ENCODE data around the gene MED13L. TPM values are rescaled to one million over a fixed set of nuclear protein-coding genes. Genes with fewer than 3 reads are reported as not detected.

MED13L gene
- total and polyA plus RNA-seq, 2 donors (not counting 1 experiment from before 2014, with no cell fraction given) = 56.5 to 97.3 TPM

DNA sequence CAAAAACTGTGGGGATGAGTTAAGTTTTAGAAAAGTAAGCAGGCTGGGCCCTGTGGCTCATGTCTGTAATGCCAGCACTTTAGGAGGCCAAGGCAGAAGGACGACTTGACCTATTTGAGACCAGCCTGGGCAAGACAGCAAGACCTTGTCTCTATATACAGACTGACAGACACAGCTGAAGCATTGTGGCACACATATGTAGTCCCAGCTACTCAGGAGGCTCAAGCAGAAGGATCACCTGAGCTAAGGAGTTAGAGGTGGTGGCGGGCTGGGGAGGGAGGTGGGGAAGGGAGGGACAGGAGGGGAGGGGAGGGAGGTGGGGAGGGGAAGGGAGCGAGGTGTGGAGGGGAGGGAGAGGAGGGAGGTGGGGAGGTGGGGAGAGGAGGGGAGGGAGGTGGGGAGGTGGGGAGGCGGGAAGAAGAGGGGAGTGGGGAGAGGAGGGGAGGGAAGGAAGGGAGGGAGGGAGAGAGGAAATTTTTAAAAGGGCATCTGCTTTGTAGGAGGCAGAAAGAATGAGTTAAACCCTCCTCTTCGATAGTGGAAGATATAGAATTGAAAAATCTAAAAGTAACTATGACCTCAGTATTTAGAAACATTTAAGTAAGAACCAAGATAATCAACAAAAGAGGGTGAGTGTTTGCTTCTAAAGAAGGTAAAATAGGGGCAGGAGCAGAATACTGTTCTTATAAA lies 30.9 kb downstream of the MED13L start:
- Histone ChIP-seq H2AFZ (ENCODE audit: low read length) (no peak overlapping the region), H4K20me1 (ENCODE audit: control insufficient read depth, extremely low read depth, insufficient read depth, low read length) (peaks cover 12% of the 10 kb centered on the region), H3K27me3 (ENCODE audit: control insufficient read depth, insufficient read depth, low read length) (no peaks in the 10 kb centered on the region), H3K4me2 (ENCODE audit: extremely low read depth, insufficient read depth, low read length) (no peak overlapping the region), H3K4me3 (replicated peaks in 1 of 4; ENCODE audit: control extremely low read depth in 1 of 4, insufficient read depth in 1 of 4, low read depth in 3 of 4, low read length in 4 of 4) (no peak overlapping the region), H3K9ac (ENCODE audit: insufficient read depth, low read length) (no peak overlapping the region), H3K4me1 (ENCODE audit: control insufficient read depth, extremely low read depth, insufficient read depth, low read length) (peaks cover 9% of the 10 kb centered on the region), H3K9me3 (ENCODE audit: control insufficient read depth, insufficient read depth, low read depth, low read length) (no peaks in the 10 kb centered on the region), H3K36me3 (ENCODE audit: control insufficient read depth, insufficient read depth, low read length) (no peaks in the 10 kb centered on the region), H3K27ac (ENCODE audit: insufficient read depth, low read length) (no peak overlapping the region), H3K79me2 (ENCODE audit: control insufficient read depth, insufficient read depth, low read length) (peaks cover 89% of the 10 kb centered on the region)
- DNase-seq (ENCODE audit: low read depth in 2 of 2) = no peak
- TF ChIP-seq, protein P1, sequence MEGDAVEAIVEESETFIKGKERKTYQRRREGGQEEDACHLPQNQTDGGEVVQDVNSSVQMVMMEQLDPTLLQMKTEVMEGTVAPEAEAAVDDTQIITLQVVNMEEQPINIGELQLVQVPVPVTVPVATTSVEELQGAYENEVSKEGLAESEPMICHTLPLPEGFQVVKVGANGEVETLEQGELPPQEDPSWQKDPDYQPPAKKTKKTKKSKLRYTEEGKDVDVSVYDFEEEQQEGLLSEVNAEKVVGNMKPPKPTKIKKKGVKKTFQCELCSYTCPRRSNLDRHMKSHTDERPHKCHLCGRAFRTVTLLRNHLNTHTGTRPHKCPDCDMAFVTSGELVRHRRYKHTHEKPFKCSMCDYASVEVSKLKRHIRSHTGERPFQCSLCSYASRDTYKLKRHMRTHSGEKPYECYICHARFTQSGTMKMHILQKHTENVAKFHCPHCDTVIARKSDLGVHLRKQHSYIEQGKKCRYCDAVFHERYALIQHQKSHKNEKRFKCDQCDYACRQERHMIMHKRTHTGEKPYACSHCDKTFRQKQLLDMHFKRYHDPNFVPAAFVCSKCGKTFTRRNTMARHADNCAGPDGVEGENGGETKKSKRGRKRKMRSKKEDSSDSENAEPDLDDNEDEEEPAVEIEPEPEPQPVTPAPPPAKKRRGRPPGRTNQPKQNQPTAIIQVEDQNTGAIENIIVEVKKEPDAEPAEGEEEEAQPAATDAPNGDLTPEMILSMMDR (conservative IDR thresholded peaks at IDR 0.05 in 1 of 2, IDR thresholded peaks at IDR 0.05 in 1 of 2; ENCODE audit: low read depth in 1 of 2, low read length in 2 of 2) = no peak
- no peak for TF ChIP-seq EZH2 (IDR thresholded peaks at IDR 0.05; ENCODE audit: low read length, missing control alignments)

DNA sequence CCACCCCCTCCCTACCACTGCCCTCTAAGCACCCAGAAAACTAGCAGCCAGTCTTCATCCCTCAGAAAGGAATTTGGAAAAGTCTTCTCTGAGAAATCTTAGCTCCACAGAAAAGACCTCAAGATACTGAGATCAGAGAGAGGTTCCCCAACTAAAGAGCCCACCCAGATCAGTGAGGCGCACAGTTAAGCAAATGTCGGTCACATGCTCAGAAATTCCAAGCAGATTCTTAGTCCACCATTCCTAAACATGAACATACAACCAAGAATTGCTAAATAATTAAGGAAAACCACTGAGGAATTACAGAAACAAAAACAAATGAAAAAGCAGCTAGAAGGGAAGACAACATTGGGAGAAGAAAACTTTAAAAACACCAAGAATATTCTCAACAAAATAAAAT lies 32.3 kb downstream of the MED13L start:
- Histone ChIP-seq H3K27ac (ENCODE audit: insufficient read depth, low read length) (no peak overlapping the region), H3K4me1 (ENCODE audit: control insufficient read depth, extremely low read depth, insufficient read depth, low read length) (peaks cover 9% of the 10 kb centered on the region), H3K36me3 (ENCODE audit: control insufficient read depth, insufficient read depth, low read length) (no peaks in the 10 kb centered on the region), H3K4me2 (ENCODE audit: extremely low read depth, insufficient read depth, low read length) (no peak overlapping the region), H2AFZ (ENCODE audit: low read length) (no peak overlapping the region), H3K9me3 (ENCODE audit: control insufficient read depth, insufficient read depth, low read depth, low read length) (no peaks in the 10 kb centered on the region), H3K79me2 (ENCODE audit: control insufficient read depth, insufficient read depth, low read length) (peaks cover 97% of the 10 kb centered on the region), H3K27me3 (ENCODE audit: control insufficient read depth, insufficient read depth, low read length) (no peaks in the 10 kb centered on the region), H3K9ac (ENCODE audit: insufficient read depth, low read length) (no peak overlapping the region), H4K20me1 (ENCODE audit: control insufficient read depth, extremely low read depth, insufficient read depth, low read length) (peaks cover 12% of the 10 kb centered on the region), H3K4me3 (replicated peaks in 1 of 4; ENCODE audit: control extremely low read depth in 1 of 4, insufficient read depth in 1 of 4, low read depth in 3 of 4, low read length in 4 of 4) (no peak overlapping the region)
- DNase-seq (ENCODE audit: low read depth in 2 of 2) = peak in 1 of 2 donors; percentile 11
- TF ChIP-seq, protein P1 (conservative IDR thresholded peaks at IDR 0.05 in 1 of 2, IDR thresholded peaks at IDR 0.05 in 1 of 2; ENCODE audit: low read depth in 1 of 2, low read length in 2 of 2) = no peak
- TF ChIP-seq EZH2 (IDR thresholded peaks at IDR 0.05; ENCODE audit: low read length, missing control alignments) = no peak

GRCh38 chr12:116244474-116245090 lies 32.9 kb downstream of the MED13L start:
- Histone ChIP-seq H3K79me2 (ENCODE audit: control insufficient read depth, insufficient read depth, low read length) (peaks cover 97% of the 10 kb centered on the region), H3K27me3 (ENCODE audit: control insufficient read depth, insufficient read depth, low read length) (no peaks in the 10 kb centered on the region), H3K4me2 (ENCODE audit: extremely low read depth, insufficient read depth, low read length) (no peak overlapping the region), H3K4me1 (ENCODE audit: control insufficient read depth, extremely low read depth, insufficient read depth, low read length) (peaks cover 9% of the 10 kb centered on the region), H3K4me3 (replicated peaks in 1 of 4; ENCODE audit: control extremely low read depth in 1 of 4, insufficient read depth in 1 of 4, low read depth in 3 of 4, low read length in 4 of 4) (no peak overlapping the region), H3K27ac (ENCODE audit: insufficient read depth, low read length) (no peak overlapping the region), H2AFZ (ENCODE audit: low read length) (no peak overlapping the region), H4K20me1 (ENCODE audit: control insufficient read depth, extremely low read depth, insufficient read depth, low read length) (peaks cover 12% of the 10 kb centered on the region), H3K36me3 (ENCODE audit: control insufficient read depth, insufficient read depth, low read length) (no peaks in the 10 kb centered on the region), H3K9me3 (ENCODE audit: control insufficient read depth, insufficient read depth, low read depth, low read length) (no peaks in the 10 kb centered on the region), H3K9ac (ENCODE audit: insufficient read depth, low read length) (no peak overlapping the region)
- no peak for DNase-seq (ENCODE audit: low read depth in 2 of 2)
- TF ChIP-seq, protein P1 (conservative IDR thresholded peaks at IDR 0.05 in 1 of 2, IDR thresholded peaks at IDR 0.05 in 1 of 2; ENCODE audit: low read depth in 1 of 2, low read length in 2 of 2) = no peak
- TF ChIP-seq EZH2 (IDR thresholded peaks at IDR 0.05; ENCODE audit: low read length, missing control alignments) = no peak
